Calu3 (cell line): ENCODE data around the gene FZD8. TPM values are rescaled to one million over a fixed set of nuclear protein-coding genes. Genes with fewer than 3 reads are reported as not detected.

Experiments used
- BruUV-seq: library from RNA; stranded (reverse); fragments of 400-500 nt; replicated peaks from 2 replicates; lab custom pipeline; 2021; lab: Mats Ljungman, UMichigan
- CTCF ChIA-PET: fragments of 300-600 bp; sonication (Branson Sonifier 250); formaldehyde crosslinking; loops from one replicate; lab custom pipeline; 2022; ENCODE audit warnings: antibody characterized with exemption; lab: Charles Lee
- DNase-seq: peaks from one replicate; pipeline ENCODE4 v3.0.0; 2022
- H3K27ac Mint-ChIP-seq: one replicate; pipeline ENCODE4 v1.8.0; 2022; ENCODE audit warnings: mixed read lengths; ENCODE audit not compliant: unreplicated experiment
- H3K27me3 Mint-ChIP-seq: one replicate; pipeline ENCODE4 v1.8.0; 2022; ENCODE audit warnings: mixed read lengths; ENCODE audit not compliant: unreplicated experiment
- H3K36me3 Mint-ChIP-seq: one replicate; pipeline ENCODE4 v1.8.0; 2022; ENCODE audit warnings: mild to moderate bottlenecking, moderate library complexity, mixed read lengths; ENCODE audit not compliant: insufficient read depth, unreplicated experiment
- H3K4me1 Mint-ChIP-seq: one replicate; pipeline ENCODE4 v1.8.0; 2022; ENCODE audit warnings: mild to moderate bottlenecking, low read depth, mixed read lengths; ENCODE audit not compliant: unreplicated experiment
- H3K4me3 Mint-ChIP-seq: one replicate; pipeline ENCODE4 v1.8.0; 2022; ENCODE audit warnings: mild to moderate bottlenecking, low read depth, moderate library complexity, mixed read lengths; ENCODE audit not compliant: unreplicated experiment
- H3K9me3 Mint-ChIP-seq: one replicate; pipeline ENCODE4 v1.8.0; 2022; ENCODE audit warnings: low read depth, mixed read lengths; ENCODE audit not compliant: unreplicated experiment
- intact Hi-C: fragments of 100-400 bp; cut with micrococcal nuclease; formaldehyde crosslinking; loops from one replicate; pipeline ENCODE4 v1.10.0; 2022; ENCODE audit not compliant: unreplicated experiment
- total RNA-seq: library from RNA; stranded (reverse); gene quantifications from 2 replicates; pipeline ENCODE4 v1.2.3, GENCODE V29; 2022
- TF ChIP-seq, protein P1 (sequence below): fragments of 200-600 bp; IDR thresholded peaks from one replicate; pipeline ENCODE4 v1.8.0; 2022; ENCODE audit warnings: antibody characterized with exemption; ENCODE audit not compliant: unreplicated experiment

FZD8 gene
- total RNA-seq, 1 experiment from 2014 or later, result 3.7 TPM

DNA sequence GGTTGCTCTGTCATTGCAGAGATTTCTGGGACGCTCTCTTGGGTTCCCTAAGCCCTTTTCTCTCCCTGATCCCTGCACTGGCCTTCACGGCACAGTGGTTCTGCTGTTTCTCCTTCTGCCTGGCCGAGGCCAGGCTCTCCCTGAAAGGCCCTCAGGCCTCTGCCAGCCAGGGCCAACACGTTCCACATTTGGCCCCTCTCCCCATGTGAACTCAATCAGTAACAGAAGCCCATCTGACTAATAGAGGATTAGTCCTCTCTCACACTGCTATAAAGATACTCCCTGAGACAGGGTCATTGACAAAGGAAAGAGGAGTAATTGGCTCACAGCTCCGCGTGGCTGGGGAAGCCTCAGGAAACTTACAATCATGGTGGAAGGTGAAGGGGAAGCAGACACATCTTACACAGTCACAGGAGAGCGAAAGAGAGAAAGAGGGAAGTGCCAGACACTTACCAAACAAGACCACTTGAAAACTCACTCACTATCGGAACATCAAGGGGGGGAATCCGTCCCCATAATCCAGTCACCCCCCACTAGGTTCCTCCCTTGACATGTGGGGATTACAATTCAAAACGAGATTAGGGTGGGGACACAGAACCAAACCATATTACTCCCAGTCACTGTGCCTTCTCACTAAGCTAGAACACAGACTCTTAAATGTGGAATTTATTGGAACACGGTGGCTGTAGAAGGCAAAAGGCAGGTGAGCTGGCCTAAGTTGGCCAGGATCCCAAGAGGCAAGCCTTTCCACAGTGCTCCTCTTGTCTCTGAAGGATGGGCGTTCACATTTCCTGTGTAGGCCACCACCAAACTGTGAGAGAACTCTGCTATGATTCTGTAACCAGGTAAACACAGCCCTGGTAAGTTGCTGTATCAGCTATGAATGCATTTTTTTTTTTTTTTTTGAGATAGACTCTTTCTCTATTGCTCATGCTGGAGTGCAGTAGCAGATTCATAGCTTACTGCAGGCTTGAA is 8.8 kb downstream of the FZD8 start:
- H3K36me3 Mint-ChIP-seq, result no peaks in the 10 kb centered on the region
- BruUV-seq, result no TSS peak
- no peaks in the 10 kb centered on the region for H3K9me3 Mint-ChIP-seq
- TF ChIP-seq, protein P1, sequence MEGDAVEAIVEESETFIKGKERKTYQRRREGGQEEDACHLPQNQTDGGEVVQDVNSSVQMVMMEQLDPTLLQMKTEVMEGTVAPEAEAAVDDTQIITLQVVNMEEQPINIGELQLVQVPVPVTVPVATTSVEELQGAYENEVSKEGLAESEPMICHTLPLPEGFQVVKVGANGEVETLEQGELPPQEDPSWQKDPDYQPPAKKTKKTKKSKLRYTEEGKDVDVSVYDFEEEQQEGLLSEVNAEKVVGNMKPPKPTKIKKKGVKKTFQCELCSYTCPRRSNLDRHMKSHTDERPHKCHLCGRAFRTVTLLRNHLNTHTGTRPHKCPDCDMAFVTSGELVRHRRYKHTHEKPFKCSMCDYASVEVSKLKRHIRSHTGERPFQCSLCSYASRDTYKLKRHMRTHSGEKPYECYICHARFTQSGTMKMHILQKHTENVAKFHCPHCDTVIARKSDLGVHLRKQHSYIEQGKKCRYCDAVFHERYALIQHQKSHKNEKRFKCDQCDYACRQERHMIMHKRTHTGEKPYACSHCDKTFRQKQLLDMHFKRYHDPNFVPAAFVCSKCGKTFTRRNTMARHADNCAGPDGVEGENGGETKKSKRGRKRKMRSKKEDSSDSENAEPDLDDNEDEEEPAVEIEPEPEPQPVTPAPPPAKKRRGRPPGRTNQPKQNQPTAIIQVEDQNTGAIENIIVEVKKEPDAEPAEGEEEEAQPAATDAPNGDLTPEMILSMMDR, result no peak
- no peaks in the 10 kb centered on the region for H3K4me1 Mint-ChIP-seq
- CTCF ChIA-PET, result interaction anchor here (0.6 kb wide), 1 partner anchor 15 kb away, joined by 3 read pairs; no protein-coding TSS in a partner anchor
- no peak overlapping the region for H3K27ac Mint-ChIP-seq
- peaks cover 3% of the 10 kb centered on the region for H3K27me3 Mint-ChIP-seq
- H3K4me3 Mint-ChIP-seq, result no peak overlapping the region
- intact Hi-C loops, result no loop called here
- DNase-seq, result no peak

DNA sequence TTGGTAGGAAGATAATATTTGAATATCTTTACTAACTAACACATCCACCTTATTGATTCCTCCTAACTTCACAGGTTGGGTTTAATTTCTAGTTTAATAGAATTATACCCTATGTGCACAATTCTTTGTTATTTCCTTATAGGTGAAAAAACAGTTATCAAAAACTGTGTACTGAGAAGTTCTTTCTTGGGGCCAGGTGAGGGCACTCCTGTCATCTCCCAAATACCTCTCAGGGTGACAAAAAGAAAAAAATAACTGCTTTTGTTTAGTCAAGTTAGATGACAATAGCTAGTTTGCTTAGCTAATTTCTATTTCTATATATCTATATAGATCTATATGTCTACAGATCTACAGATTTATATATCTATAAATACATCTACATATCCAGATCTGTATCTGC is 10.1 kb downstream of the FZD8 start:
- intact Hi-C loops, result no loop called here
- CTCF ChIA-PET, result interaction anchor here (0.6 kb wide), 1 partner anchor 428 kb away, joined by 3 read pairs; no protein-coding TSS in a partner anchor
- peaks cover 16% of the 10 kb centered on the region for H3K27me3 Mint-ChIP-seq
- H3K4me1 Mint-ChIP-seq, result no peaks in the 10 kb centered on the region
- H3K9me3 Mint-ChIP-seq, result no peaks in the 10 kb centered on the region
- no peaks in the 10 kb centered on the region for H3K36me3 Mint-ChIP-seq
- DNase-seq, result no peak
- no TSS peak for BruUV-seq
- TF ChIP-seq, protein P1, result no peak
- no peak overlapping the region for H3K4me3 Mint-ChIP-seq
- H3K27ac Mint-ChIP-seq, result no peak overlapping the region

DNA sequence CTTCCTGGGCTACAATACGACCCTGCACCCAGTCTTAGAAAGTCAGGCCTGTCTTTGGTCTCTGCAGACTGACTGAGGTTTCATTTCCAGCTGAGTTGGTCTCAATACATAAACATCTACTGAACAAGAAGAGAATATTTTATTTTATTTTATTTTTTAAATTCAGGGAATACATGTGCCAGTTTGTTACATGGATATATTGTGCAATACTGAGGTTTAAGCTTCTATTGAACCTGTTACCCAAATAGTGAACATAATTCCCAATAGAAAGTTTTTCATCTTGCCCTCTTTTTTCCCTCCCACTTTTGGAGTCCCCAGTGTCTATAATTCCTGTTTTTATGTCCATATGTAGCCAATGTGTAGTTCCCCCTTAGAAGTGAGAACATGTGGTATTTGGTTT is 10.7 kb downstream of the FZD8 start:
- Mint-ChIP-seq H3K4me1 (no peaks in the 10 kb centered on the region), H3K27ac (no peak overlapping the region), H3K36me3 (no peaks in the 10 kb centered on the region), H3K4me3 (no peak overlapping the region), H3K27me3 (peaks cover 18% of the 10 kb centered on the region), H3K9me3 (no peaks in the 10 kb centered on the region)
- TF ChIP-seq, protein P1, result no peak
- no peak for DNase-seq
- BruUV-seq, result no TSS peak
- CTCF ChIA-PET, result no interaction called here
- intact Hi-C loops, result no loop called here

GRCh38 chr10:35626971-35627507 is 15.1 kb downstream of the FZD8 start:
- H3K27ac Mint-ChIP-seq, result no peak overlapping the region
- H3K36me3 Mint-ChIP-seq, result no peaks in the 10 kb centered on the region
- TF ChIP-seq, protein P1, result no peak
- no peaks in the 10 kb centered on the region for H3K9me3 Mint-ChIP-seq
- CTCF ChIA-PET, result no interaction called here
- intact Hi-C loops, result no loop called here
- peaks cover 18% of the 10 kb centered on the region for H3K27me3 Mint-ChIP-seq
- H3K4me1 Mint-ChIP-seq, result no peaks in the 10 kb centered on the region
- no peak overlapping the region for H3K4me3 Mint-ChIP-seq
- no TSS peak for BruUV-seq
- no peak for DNase-seq
